GM10266 (cell line): Measurements from ENCODE around the gene ARHGAP12.
A peak's percentile ranks its signal among the peaks of the same experiment; 100 is the strongest.

Experiments used
- DNase-seq: peaks from one replicate; pipeline ENCODE4 v3.0.0; 2012; ENCODE audit errors: extremely low spot score
- TF ChIP-seq, protein P1 (sequence below): IDR thresholded peaks from 2 replicates; pipeline ENCODE4 v1.5.1; 2012; ENCODE audit warnings: mild to moderate bottlenecking, low read depth; ENCODE audit not compliant: control insufficient read depth, insufficient read depth; ENCODE audit errors: missing control alignments

ARHGAP12 gene

DNA sequence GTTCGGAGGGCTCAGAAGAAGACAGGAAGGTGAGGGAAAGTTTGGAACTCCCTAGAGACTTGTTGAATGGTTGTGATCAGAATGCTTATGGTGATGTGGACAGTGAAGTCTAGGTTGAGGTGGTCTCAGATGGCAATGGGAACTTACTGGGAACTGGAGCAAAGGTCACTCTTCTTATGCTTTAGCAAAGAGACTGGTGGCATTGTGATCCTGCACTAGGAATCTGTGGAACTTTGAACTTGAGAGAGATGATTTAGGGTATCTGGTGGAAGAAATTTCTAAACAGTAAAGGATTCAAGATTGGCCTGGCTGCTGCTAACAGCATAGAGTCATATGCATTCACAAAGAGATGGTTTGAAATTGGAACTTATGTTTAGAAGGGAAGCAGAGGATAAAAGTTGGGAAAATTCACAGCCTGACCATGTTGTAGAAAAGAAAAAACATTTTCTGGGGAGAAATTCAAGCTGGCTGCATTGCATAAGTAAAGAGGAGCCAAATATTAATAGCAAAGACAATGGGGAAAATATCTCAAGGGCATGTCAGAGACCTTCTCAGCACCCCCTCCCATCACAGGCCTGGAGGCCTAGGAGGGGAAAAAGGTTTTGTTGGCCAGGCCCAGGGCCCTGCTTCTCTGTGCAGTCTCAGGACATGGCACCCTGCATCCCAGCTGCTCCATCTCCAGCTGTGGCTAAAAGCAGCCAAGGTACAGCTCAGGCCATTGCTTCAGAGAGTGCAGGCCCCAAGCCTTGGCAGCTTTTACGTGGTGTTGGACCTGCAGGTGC, 26.0 kb upstream of the ARHGAP12 start:
- TF ChIP-seq, protein P1, sequence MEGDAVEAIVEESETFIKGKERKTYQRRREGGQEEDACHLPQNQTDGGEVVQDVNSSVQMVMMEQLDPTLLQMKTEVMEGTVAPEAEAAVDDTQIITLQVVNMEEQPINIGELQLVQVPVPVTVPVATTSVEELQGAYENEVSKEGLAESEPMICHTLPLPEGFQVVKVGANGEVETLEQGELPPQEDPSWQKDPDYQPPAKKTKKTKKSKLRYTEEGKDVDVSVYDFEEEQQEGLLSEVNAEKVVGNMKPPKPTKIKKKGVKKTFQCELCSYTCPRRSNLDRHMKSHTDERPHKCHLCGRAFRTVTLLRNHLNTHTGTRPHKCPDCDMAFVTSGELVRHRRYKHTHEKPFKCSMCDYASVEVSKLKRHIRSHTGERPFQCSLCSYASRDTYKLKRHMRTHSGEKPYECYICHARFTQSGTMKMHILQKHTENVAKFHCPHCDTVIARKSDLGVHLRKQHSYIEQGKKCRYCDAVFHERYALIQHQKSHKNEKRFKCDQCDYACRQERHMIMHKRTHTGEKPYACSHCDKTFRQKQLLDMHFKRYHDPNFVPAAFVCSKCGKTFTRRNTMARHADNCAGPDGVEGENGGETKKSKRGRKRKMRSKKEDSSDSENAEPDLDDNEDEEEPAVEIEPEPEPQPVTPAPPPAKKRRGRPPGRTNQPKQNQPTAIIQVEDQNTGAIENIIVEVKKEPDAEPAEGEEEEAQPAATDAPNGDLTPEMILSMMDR, result no peak
- DNase-seq, result no peak

GRCh38 chr10:31953480-31953879, 24.8 kb upstream of the ARHGAP12 start:
- TF ChIP-seq, protein P1, result no peak
- DNase-seq, result no peak

DNA sequence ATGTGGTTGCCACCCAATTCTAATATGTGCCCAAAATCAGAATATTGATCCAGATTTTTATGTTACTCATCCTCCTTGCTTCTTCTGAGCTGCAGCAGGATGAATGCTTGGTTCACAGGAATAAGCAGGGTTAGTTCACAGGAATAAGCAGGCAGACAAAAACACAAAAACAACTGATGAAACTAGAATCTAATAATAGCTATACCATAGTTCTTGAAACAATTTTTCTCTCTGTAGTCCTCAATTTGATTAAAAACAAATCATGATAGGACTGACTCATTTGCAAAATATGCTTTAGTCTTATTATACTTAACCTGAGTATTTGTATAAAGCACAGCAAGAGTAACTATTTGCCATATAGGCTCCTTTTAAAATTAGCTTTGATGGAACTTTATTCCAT, 24.4 kb upstream of the ARHGAP12 start:
- no peak for DNase-seq
- TF ChIP-seq, protein P1, result no peak

DNA sequence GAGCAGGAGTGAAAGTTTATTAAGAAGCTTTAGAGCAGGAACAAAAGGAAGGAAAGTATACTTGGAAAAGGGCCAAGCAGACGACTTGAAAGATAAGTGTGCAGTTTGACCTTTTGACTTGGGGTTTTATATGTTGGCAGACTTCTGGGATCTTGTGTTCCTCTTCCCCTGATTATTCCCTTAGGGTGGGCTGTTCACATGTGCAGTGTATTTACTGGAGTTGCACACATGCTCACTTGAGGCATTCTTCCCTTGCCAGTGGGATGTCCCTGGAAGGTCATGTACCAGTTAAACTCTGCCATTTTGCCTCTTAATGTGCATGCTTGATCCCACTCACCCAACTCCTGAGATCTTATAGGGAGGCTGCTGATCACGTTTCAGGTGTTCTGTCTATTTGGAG, 23.4 kb upstream of the ARHGAP12 start:
- TF ChIP-seq, protein P1, result no peak
- DNase-seq, result no peak

GRCh38 chr10:31949266-31949665, 20.6 kb upstream of the ARHGAP12 start:
- TF ChIP-seq, protein P1, result no peak
- no peak for DNase-seq

DNA sequence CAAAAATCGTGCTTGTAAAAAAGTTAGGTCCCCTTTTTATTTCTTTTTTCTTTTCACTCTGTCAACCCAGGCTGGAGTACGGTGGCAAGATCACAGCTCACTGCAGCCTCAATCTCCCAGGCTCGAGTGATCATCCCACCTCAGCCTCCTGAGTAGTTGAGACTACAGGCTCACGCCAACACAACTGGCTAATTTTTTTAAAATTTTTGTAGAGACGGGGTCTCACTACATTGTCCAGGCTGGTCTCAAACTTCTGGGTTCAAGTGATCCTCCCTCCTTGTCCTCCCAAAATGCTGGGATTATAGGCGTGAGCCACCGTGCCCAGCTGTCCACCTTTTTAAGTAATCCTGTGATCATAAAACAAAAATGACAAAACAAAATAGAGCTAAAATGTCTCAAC, 19.4 kb upstream of the ARHGAP12 start:
- DNase-seq, result no peak
- TF ChIP-seq, protein P1, result no peak

DNA sequence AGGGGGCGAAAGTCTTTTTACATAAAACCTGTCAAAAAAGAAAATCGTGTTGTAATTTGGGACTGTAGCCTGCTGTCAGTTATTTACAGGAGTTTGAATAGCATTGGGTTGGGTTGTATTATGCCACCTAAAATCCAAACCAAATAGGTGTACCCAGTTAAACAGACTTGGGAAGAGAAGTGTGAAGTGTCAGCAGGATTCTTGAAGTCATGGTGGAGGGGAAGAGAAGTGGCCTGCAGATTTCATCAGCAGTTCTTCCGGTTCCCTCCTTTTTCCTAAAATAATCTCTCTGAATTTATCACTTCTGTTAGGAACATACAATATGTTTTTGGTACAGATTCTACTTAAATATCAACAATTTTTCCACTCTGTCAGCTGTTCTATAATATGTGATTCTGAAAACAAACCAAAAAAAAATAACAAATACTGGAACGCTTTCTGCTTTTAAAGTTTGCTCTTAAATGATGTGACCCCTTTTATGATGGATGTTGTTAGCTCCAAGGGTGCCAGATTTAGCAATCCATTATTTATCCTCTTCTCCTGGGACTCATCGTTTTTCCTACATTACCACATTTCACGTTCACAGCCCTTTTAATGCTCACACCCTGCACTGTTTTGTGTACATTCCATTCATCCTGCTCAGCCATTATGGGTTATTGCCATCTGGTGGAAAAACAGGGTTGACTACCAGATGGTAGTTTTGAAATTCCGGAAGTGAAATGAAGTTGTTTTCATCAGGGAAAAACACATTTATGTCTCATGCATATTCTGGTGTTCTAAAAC, 18.7 kb upstream of the ARHGAP12 start:
- TF ChIP-seq, protein P1, result peak; percentile 25
- no peak for DNase-seq
